ENCODE measurements around the gene CLASP1.

CLASP1 gene

GRCh38 chr2:121502781-121503180 is 146.5 kb downstream of the CLASP1 start:
- H3K27ac ChIP-seq (replicated peaks) = no peak overlapping the region
- H3K4me3 ChIP-seq (replicated peaks; ENCODE audit: insufficient read depth, low read length) = no peak overlapping the region
- TF ChIP-seq POLR2AphosphoS5 (IDR thresholded peaks at IDR 0.05; ENCODE audit: low read depth) = no peak
- TF ChIP-seq GABPA (IDR thresholded peaks at IDR 0.05; ENCODE audit: low read depth) = no peak
- no peak for TF ChIP-seq REST (IDR thresholded peaks at IDR 0.05; ENCODE audit: insufficient replicate concordance, low read depth)
- TF ChIP-seq CTCF (IDR thresholded peaks at IDR 0.05; ENCODE audit: insufficient read depth, low read length) = no peak
- no peak for TF ChIP-seq SPI1 (IDR thresholded peaks at IDR 0.05; ENCODE audit: borderline replicate concordance, low read depth)
- no peaks in the 10 kb centered on the region for H3K27me3 ChIP-seq (ENCODE audit: insufficient read depth, poor library complexity, severe bottlenecking)
- DNase-seq (ENCODE audit: low read depth in 1 of 2, low spot score in 1 of 2) = no peak

GRCh38 chr2:121502246-121502645 is 147.0 kb downstream of the CLASP1 start:
- H3K27ac ChIP-seq (replicated peaks) = no peak overlapping the region
- TF ChIP-seq REST (IDR thresholded peaks at IDR 0.05; ENCODE audit: insufficient replicate concordance, low read depth) = no peak
- no peak for TF ChIP-seq GABPA (IDR thresholded peaks at IDR 0.05; ENCODE audit: low read depth)
- TF ChIP-seq SPI1 (IDR thresholded peaks at IDR 0.05; ENCODE audit: borderline replicate concordance, low read depth) = no peak

GRCh38 chr2:121501554-121501953 is 147.7 kb downstream of the CLASP1 start:
- Histone ChIP-seq H3K27me3 (ENCODE audit: insufficient read depth, poor library complexity, severe bottlenecking) (no peaks in the 10 kb centered on the region), H3K27ac (replicated peaks) (no peak overlapping the region), H3K4me3 (replicated peaks; ENCODE audit: insufficient read depth, low read length) (no peak overlapping the region)
- TF ChIP-seq CTCF (IDR thresholded peaks at IDR 0.05; ENCODE audit: insufficient read depth, low read length) = no peak
- no peak for TF ChIP-seq GABPA (IDR thresholded peaks at IDR 0.05; ENCODE audit: low read depth)
- no peak for TF ChIP-seq REST (IDR thresholded peaks at IDR 0.05; ENCODE audit: insufficient replicate concordance, low read depth)
- TF ChIP-seq POLR2AphosphoS5 (IDR thresholded peaks at IDR 0.05; ENCODE audit: low read depth) = no peak
- TF ChIP-seq SPI1 (IDR thresholded peaks at IDR 0.05; ENCODE audit: borderline replicate concordance, low read depth) = no peak
- no peak for DNase-seq (ENCODE audit: low read depth in 1 of 2, low spot score in 1 of 2)

More at GRCh38 chr2:121502246-121502645, 147.0 kb downstream of the CLASP1 start:
- Histone ChIP-seq H3K4me3 (replicated peaks; ENCODE audit: insufficient read depth, low read length) (no peak overlapping the region), H3K27me3 (ENCODE audit: insufficient read depth, poor library complexity, severe bottlenecking) (no peaks in the 10 kb centered on the region)
- no peak for DNase-seq (ENCODE audit: low read depth in 1 of 2, low spot score in 1 of 2)

All from HL-60 (cell line).